ENCODE data around the gene SLC22A5.

Gene SLC22A5

DNA sequence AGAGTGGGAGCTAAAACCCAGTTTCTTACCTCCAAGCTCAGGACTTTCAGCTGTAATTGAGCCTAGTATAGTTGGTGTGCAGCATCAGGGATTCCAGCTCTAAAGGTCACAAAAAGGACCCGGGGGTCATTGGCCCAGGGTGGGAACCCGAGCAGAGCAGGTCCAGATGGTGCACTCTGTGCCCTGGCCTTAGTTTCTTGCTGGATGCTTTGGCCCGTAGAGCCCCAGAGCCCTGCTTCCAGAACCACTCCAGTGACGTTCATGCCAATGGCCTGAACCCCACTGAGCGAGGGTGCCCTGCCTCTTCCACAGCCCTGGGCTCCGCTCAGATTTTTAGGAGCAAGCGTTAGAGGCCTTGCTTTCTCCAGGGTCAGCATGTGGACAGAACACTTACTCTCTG lies 8.2 kb downstream of the SLC22A5 start:
- Mint-ChIP-seq H3K36me3 (peaks cover 1% of the 10 kb centered on the region), H3K9me3 (no peaks in the 10 kb centered on the region), H3K4me3 (no peak overlapping the region), H3K4me1 (peaks cover 3% of the 10 kb centered on the region), H3K27me3 (no peaks in the 10 kb centered on the region), H3K27ac (no peak overlapping the region)

DNA sequence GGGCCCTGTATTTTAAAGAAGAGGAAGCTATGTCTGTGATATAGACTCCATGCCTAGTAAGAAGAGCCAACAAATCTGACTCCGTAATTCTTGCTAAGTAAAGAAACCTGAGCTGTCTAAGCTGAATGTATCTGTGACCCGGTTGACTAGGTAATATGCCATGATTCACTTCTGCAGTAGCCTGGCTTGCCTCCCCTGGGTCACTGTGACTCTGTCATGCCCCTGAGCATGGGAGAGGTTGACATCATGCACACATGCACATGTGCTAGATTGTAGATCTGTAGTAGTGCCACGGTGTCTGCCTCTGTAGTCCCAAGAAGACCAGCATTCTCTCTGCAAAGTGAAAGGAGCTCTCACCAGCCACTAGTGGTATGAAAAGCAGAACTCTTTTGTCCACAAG lies 9.1 kb downstream of the SLC22A5 start:
- no peak overlapping the region for H3K27ac Mint-ChIP-seq
- no peaks in the 10 kb centered on the region for H3K4me1 Mint-ChIP-seq
- no peaks in the 10 kb centered on the region for H3K9me3 Mint-ChIP-seq
- no peaks in the 10 kb centered on the region for H3K27me3 Mint-ChIP-seq
- H3K36me3 Mint-ChIP-seq: peaks cover 1% of the 10 kb centered on the region
- no peak overlapping the region for H3K4me3 Mint-ChIP-seq

DNA sequence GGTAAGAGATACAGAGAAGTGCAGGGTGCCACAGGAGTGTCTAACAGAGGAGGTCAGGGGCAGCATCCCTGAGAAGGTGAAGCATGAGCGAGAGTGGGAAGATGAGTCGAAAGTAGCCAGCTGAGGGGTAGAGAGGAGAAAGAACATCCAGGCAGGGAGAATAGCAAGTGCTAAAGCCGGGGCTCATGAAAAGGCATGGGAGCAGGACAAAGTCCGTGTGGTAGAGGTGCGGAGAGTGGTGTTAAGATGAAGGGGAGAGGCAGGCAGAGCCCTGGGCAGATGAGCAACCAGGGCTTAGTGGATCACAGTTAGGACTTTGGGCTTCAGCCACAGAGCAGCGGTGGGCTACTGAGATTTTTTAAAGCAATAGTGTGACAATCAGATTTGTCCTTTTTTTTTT lies 10.5 kb downstream of the SLC22A5 start:
- Mint-ChIP-seq H3K27me3 (no peaks in the 10 kb centered on the region), H3K4me1 (peaks cover 2% of the 10 kb centered on the region), H3K36me3 (no peaks in the 10 kb centered on the region), H3K27ac (no peak overlapping the region), H3K4me3 (no peak overlapping the region), H3K9me3 (no peaks in the 10 kb centered on the region)

DNA sequence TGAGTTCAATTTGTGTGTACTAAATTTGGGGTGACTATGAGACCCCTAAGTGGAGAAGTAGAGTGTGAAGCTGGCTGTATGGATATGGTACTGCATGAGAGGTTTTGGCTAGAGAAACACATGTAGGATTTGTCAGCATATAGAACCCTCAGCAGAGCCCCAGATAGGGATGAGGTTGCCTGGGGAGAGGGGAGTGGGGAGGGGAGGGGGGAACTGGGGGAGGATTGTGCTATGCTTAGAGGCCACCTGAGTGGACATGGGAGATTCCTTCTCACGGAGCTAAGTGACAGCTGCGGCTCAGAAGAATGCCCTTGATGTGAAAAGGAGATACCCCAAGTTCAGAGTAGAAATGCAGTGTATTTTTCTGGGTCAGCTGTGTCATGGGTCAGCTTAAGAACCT lies 11.2 kb downstream of the SLC22A5 start:
- Mint-ChIP-seq H3K27ac (no peak overlapping the region), H3K4me3 (no peak overlapping the region), H3K9me3 (no peaks in the 10 kb centered on the region), H3K4me1 (peaks cover 9% of the 10 kb centered on the region), H3K27me3 (no peaks in the 10 kb centered on the region), H3K36me3 (no peaks in the 10 kb centered on the region)

DNA sequence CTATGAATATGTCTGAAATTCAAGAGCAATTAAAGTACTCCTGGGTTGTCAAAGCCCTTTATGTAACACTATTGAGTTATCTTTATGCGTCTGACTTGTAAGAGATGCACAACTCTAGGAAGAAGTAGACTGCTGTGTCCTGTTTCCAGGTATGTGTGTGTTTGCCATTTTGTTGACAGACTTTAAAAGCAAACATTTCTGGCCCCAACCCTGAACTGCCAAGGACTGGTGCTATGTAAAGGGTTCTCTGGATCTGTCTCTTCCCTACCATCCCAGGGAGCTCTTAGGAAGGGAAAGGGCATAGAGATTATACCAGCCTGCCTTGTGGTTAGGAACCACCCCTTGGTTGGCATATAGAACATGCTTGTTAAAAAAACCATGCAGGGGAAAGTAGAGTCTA lies 12.1 kb downstream of the SLC22A5 start:
- no peak overlapping the region for H3K4me3 Mint-ChIP-seq

DNA sequence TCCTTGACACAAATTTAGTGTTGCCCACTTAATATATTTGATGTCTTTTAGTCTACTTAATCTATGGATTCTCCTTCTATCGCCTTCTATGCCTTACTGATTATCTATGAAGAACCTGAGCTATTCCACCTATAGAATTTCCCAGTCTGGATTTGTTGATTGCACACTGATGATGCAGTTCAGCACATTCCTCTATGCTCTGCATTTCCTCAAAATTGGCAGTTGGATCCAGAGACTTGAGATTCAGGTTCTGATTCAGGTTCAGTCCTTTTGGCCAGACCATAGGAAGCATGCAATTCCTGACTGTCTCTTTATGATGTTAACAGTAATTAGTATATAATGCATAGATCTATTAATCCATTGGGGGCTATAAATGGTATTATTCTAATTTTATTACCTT lies 13.8 kb downstream of the SLC22A5 start:
- H3K27me3 Mint-ChIP-seq: no peaks in the 10 kb centered on the region

More for the DNA sequence above, 12.1 kb downstream of the SLC22A5 start:
- Mint-ChIP-seq H3K9me3 (no peaks in the 10 kb centered on the region), H3K27me3 (no peaks in the 10 kb centered on the region), H3K4me1 (peaks cover 17% of the 10 kb centered on the region), H3K27ac (no peak overlapping the region), H3K36me3 (no peaks in the 10 kb centered on the region)

DNA sequence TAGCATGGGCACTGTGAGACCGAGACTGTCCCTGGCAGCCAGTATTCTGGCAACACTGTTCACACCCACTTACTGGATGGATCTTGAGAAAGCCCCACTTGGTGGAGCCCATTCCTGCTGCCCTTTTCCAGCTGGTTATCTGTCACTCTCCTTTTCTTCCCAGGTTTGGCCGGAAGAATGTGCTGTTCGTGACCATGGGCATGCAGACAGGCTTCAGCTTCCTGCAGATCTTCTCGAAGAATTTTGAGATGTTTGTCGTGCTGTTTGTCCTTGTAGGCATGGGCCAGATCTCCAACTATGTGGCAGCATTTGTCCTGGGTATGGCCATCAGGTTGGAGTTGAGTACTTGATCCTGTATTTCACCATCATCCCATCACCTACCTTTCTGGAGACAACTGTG lies 14.5 kb downstream of the SLC22A5 start:
- no peaks in the 10 kb centered on the region for H3K9me3 Mint-ChIP-seq
- no peaks in the 10 kb centered on the region for H3K36me3 Mint-ChIP-seq
- H3K4me3 Mint-ChIP-seq: no peak overlapping the region
- H3K27ac Mint-ChIP-seq: no peak overlapping the region
- no peaks in the 10 kb centered on the region for H3K27me3 Mint-ChIP-seq
- H3K4me1 Mint-ChIP-seq: peaks cover 34% of the 10 kb centered on the region

More for the DNA sequence above, 13.8 kb downstream of the SLC22A5 start:
- H3K27ac Mint-ChIP-seq: no peak overlapping the region
- no peaks in the 10 kb centered on the region for H3K36me3 Mint-ChIP-seq
- H3K9me3 Mint-ChIP-seq: no peaks in the 10 kb centered on the region
- H3K4me1 Mint-ChIP-seq: peaks cover 30% of the 10 kb centered on the region
- no peak overlapping the region for H3K4me3 Mint-ChIP-seq

DNA sequence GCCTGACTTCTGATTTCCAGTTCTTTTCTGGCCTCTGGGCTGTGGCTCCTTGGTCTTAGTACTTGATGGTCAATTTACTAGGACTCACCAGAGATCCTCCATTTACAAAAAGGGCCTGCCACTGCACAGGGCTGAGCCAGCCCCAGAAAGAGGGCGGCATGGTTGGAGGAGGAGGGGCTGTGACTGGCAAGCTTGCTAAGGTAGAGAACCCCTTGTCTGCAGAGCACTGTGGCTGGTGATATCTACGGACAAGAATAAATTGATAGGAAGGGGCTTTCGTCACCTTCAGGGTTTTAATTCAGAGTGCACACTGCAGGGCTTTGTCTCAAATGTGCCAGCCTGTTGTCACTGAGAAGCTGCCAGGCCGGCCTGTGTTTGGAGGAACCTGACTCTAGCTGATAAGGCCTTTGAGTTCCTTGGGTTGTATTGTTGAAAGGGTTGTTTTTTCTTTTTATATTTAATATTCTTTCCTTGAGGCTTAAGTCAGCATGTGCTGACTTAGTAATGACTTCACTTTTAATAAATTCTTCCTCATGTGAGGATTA lies 15.1 kb downstream of the SLC22A5 start:
- Mint-ChIP-seq H3K27ac (peak overlapping the region; percentile 35), H3K4me1 (peaks cover 40% of the 10 kb centered on the region), H3K27me3 (no peaks in the 10 kb centered on the region), H3K9me3 (no peaks in the 10 kb centered on the region), H3K4me3 (no peak overlapping the region), H3K36me3 (no peaks in the 10 kb centered on the region)

DNA sequence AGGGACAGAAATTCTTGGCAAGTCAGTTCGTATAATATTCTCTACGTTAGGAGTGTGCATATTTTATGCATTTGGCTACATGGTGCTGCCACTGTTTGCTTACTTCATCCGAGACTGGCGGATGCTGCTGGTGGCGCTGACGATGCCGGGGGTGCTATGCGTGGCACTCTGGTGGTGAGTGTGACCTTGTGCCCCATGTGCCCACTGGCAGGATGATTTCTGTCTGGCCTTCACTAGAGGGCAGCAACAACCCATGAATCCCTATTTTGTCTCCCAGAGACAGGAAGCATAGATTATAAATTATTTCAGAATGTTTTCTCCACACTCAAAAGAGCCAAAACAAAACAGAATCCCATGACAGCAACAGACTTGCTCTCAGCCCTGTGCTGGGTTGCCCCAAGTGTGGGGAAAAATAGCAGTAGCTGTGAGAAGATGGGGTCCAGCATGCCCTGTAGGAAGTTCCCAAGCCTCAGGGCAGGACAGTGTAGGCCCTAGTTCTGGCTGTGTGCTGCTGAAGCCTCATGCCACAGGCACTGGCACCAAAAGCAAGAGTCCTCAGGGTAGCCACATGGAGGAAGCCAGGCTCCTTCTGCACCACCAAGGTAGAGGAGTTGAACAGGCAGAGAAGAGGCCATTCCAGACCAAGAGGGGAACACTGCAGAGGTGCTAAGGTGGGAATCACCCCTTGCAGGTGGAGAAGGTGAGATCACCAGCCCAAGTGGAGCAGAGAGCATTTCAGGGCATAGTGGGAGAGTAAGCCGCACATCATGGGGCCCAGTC lies 16.0 kb downstream of the SLC22A5 start:
- Mint-ChIP-seq H3K27ac (peak overlapping the region; percentile 89), H3K4me3 (no peak overlapping the region), H3K27me3 (no peaks in the 10 kb centered on the region)

DNA sequence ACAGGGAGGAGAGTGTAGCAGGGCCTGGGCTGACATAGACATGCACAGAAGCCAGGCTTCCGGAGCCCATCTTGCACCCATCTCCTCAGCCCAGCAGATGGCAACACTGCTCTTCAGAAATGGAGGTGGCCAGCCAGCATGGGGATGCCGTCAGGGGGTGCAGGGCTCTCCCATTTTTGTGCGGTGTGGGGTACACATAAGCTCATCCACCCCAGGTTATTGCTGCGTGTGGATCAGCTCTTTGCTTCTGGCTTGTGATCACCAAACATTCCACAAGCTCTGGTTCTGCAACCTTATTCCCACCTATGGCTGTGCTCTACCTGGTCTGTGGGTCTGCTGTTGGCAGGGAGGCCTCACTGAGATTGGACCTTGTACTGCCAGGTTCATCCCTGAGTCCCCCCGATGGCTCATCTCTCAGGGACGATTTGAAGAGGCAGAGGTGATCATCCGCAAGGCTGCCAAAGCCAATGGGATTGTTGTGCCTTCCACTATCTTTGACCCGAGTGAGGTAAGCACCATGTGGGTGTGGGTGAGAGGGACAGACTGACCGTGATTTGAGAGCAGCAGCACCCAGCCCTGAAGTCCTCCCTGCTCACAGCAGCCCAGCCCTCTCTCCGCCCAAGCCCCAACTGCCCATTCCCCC lies 17.3 kb downstream of the SLC22A5 start:
- Mint-ChIP-seq H3K27me3 (no peaks in the 10 kb centered on the region), H3K4me3 (no peak overlapping the region), H3K4me1 (peaks cover 61% of the 10 kb centered on the region), H3K36me3 (peaks cover 2% of the 10 kb centered on the region), H3K27ac (peak overlapping the region; percentile 75), H3K9me3 (no peaks in the 10 kb centered on the region)

More for the DNA sequence above, 16.0 kb downstream of the SLC22A5 start:
- Mint-ChIP-seq H3K4me1 (peaks cover 49% of the 10 kb centered on the region), H3K36me3 (no peaks in the 10 kb centered on the region), H3K9me3 (no peaks in the 10 kb centered on the region)

DNA sequence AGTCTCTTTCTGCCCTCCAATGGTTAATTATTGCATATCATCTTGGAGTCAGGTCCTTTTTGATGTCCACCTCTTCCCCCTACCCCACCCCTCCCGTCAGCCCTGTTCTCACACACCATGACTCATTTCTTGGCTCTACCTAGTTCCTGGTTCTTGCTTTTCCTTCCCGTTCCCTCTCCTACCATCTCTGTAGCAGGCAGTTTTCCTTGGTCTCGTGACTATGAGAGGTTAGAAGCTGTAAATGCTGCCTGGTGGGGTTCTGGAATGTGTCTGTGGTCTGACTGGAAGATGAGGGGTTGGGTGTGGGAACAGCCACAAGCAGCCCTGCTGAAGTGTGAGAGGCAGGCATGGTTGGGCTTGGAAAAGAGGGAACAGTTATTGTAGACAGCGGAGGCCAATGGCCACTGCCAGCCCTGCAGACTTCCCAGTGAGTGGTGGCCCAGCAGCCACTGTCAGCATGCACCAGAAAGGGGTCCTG lies 18.2 kb downstream of the SLC22A5 start:
- no peak overlapping the region for H3K4me3 Mint-ChIP-seq
- peak overlapping the region; percentile 70 for H3K27ac Mint-ChIP-seq
- H3K9me3 Mint-ChIP-seq: no peaks in the 10 kb centered on the region
- H3K36me3 Mint-ChIP-seq: peaks cover 3% of the 10 kb centered on the region
- peaks cover 71% of the 10 kb centered on the region for H3K4me1 Mint-ChIP-seq
- no peaks in the 10 kb centered on the region for H3K27me3 Mint-ChIP-seq

DNA sequence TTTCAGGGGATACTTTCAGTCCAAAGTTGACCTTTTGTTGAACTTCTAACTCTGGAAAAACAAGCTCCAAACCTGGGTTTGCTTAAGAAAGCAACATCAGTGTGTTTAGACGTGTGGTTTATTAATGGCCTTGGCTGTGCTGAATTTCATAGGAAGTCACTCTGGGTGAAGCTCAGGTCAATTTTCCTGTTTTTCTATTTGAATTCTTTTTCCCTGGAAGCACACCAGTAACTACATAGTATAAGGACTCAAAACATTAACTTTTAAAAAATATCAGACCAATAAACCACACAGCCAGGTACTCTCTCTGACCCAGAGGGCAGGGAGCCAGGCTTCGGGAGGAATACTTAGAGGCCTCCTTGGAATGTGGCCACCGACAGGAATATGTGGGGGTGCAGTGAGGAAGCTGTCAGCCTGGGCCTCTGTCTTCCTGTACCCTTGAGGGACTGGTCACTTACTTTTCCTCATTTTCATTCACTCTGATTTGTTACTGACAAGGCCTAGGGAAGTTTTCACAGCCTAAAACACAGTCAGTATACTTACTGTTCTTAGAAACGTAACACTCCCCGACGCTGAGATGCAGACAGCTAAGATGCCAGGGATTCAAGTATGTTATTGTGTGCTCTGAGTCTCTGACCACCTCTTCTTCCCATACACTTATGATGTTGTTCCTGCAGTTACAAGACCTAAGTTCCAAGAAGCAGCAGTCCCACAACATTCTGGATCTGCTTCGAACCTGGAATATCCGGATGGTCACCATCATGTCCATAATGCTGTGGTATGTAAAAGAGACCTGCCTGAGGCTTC lies 18.9 kb downstream of the SLC22A5 start:
- H3K4me3 Mint-ChIP-seq: no peak overlapping the region
- peaks cover 78% of the 10 kb centered on the region for H3K4me1 Mint-ChIP-seq
- H3K27ac Mint-ChIP-seq: no peak overlapping the region
- no peaks in the 10 kb centered on the region for H3K9me3 Mint-ChIP-seq
- no peaks in the 10 kb centered on the region for H3K27me3 Mint-ChIP-seq
- peaks cover 5% of the 10 kb centered on the region for H3K36me3 Mint-ChIP-seq

DNA sequence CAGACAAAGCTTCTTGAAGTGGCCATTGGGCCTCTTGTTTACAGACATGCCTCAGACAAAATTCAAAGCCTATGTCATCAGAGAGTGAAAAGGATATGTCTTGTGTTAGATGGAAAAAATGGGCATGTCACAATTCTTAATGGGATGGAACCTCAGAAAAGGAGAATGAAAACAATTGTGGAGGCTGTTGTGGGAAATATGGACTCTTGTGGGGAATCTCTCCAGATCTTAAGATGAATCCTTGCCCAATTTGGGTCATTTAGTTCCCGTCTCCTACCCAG lies 19.5 kb downstream of the SLC22A5 start:
- H3K36me3 Mint-ChIP-seq: peaks cover 5% of the 10 kb centered on the region
- H3K9me3 Mint-ChIP-seq: no peaks in the 10 kb centered on the region
- H3K27me3 Mint-ChIP-seq: no peaks in the 10 kb centered on the region
- H3K4me1 Mint-ChIP-seq: peaks cover 83% of the 10 kb centered on the region
- no peak overlapping the region for H3K27ac Mint-ChIP-seq
- H3K4me3 Mint-ChIP-seq: no peak overlapping the region

DNA sequence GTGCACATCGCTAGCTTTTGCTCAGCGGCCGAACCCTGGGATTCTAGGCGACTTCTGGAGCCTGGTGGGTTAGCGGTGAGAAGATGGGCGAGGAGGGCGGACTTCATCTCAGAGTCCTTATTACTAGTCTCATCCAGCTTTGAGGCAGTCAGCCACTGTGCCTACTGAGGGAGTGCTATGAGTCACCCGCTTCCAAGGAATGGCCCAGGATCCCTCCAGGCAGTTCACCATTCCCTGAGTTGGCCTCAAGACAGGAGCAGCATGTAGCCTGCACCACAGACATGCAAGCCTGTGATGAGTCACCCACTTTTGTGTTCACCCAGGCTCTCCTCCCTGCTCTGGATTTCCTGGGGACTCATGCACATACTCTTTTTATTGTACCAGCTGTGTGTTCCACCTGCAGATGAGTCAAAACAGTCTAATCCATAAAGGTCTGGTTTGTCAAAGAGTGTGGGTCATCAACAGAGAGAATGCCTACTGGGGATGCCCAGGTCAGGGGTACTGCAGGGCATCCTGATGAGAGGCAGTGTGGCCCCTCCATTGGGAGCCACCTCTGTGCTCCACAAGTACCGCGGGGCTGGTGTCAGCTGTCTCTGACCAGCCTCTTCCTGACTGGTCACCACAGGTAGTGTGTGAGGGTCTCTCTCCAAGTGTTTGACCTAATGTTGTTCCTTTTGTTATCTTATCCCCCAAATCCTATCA lies 20.2 kb downstream of the SLC22A5 start:
- Mint-ChIP-seq H3K9me3 (no peaks in the 10 kb centered on the region), H3K27me3 (no peaks in the 10 kb centered on the region), H3K27ac (peak overlapping the region; percentile 72), H3K4me3 (no peak overlapping the region), H3K4me1 (peaks cover 90% of the 10 kb centered on the region), H3K36me3 (peaks cover 5% of the 10 kb centered on the region)

DNA sequence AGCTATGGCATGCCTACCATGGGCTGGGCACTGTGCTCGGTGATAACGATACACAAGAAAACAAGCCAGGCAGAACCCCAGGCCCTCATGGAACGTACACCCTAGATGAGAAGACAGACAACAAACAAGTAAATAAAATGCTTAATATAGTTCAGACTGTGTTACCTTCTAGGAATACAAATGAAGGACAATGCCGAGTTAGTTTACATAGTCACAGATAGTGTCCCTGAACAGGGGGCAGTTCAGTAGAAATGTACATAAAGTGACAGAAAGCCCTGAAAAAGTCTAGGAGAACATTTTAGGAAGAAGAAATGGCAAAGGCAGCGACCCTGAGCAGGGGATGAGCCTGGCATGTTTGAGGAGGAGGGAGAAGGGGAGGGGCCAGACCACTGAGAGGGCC lies 21.7 kb downstream of the SLC22A5 start:
- no peak overlapping the region for H3K27ac Mint-ChIP-seq
- peaks cover 7% of the 10 kb centered on the region for H3K36me3 Mint-ChIP-seq
- H3K4me3 Mint-ChIP-seq: no peak overlapping the region
- H3K9me3 Mint-ChIP-seq: no peaks in the 10 kb centered on the region
- H3K4me1 Mint-ChIP-seq: peaks cover 91% of the 10 kb centered on the region
- H3K27me3 Mint-ChIP-seq: no peaks in the 10 kb centered on the region
